ENCODE data around the gene SLC35D1.

DNA sequence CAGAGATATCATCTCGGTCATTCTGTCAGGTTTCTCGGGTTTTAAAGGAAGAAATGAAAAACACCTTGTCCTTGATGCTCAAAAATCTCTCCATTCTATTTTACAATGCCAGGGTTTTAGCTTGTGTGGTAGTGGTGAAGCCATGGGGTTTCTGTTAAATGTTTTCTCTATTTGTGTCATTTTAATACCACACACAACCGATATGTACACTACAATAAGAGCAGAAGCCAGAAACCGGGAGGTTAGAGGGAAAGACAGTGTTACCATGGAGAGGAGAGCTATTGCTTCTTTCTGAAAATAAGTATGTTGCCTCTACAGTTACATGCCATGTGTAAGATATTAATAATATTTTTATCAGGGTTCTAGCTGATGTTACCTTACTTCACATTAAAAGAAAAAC is 2.8 kb downstream of the SLC35D1 start:
- TF ChIP-seq, protein P1, sequence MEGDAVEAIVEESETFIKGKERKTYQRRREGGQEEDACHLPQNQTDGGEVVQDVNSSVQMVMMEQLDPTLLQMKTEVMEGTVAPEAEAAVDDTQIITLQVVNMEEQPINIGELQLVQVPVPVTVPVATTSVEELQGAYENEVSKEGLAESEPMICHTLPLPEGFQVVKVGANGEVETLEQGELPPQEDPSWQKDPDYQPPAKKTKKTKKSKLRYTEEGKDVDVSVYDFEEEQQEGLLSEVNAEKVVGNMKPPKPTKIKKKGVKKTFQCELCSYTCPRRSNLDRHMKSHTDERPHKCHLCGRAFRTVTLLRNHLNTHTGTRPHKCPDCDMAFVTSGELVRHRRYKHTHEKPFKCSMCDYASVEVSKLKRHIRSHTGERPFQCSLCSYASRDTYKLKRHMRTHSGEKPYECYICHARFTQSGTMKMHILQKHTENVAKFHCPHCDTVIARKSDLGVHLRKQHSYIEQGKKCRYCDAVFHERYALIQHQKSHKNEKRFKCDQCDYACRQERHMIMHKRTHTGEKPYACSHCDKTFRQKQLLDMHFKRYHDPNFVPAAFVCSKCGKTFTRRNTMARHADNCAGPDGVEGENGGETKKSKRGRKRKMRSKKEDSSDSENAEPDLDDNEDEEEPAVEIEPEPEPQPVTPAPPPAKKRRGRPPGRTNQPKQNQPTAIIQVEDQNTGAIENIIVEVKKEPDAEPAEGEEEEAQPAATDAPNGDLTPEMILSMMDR (IDR thresholded peaks at IDR 0.05) = no peak
- TF ChIP-seq POLR2A (IDR thresholded peaks at IDR 0.05) = no peak
